Loucy (cell line): ENCODE results near the gene SESN3.

Experiments
- H2AFZ ChIP-seq: fragments of 200-600 bp; sonication (generic); 2 replicates; pipeline ENCODE4 v1.6.0; 2016; ENCODE audit warnings: antibody characterized with exemption, mild to moderate bottlenecking, low read length, moderate library complexity
- H3F3A ChIP-seq: fragments of 200-600 bp; 2 replicates; pipeline ENCODE4 v1.6.0; 2016; ENCODE audit warnings: antibody characterized with exemption, low read depth, mild to moderate bottlenecking
- H3K27me3 ChIP-seq: fragments of 200-600 bp; sonication (generic); 2 replicates; pipeline ENCODE4 v1.6.1; 2014; ENCODE audit warnings: low read length, mild to moderate bottlenecking; ENCODE audit not compliant: insufficient read depth, poor library complexity, severe bottlenecking
- H3K36me3 ChIP-seq: fragments of 200-600 bp; sonication (generic); 2 replicates; pipeline ENCODE4 v1.6.1; 2016; ENCODE audit warnings: low read length; ENCODE audit not compliant: insufficient read depth
- H3K4me1 ChIP-seq: fragments of 200-600 bp; sonication (generic); 2 replicates; pipeline ENCODE4 v1.5.1; 2014; ENCODE audit warnings: low read length, mild to moderate bottlenecking; ENCODE audit not compliant: insufficient read depth, poor library complexity, severe bottlenecking
- H3K4me2 ChIP-seq: fragments of 200-600 bp; sonication (generic); 2 replicates; pipeline ENCODE4 v1.6.0; 2014; ENCODE audit warnings: antibody characterized with exemption, low read length, low read depth, mild to moderate bottlenecking; ENCODE audit not compliant: poor library complexity, severe bottlenecking
- H3K4me3 ChIP-seq: fragments of 200-600 bp; sonication (generic); 2 replicates; pipeline ENCODE4 v1.5.1; 2014; ENCODE audit warnings: low read length, mild to moderate bottlenecking, mixed read lengths; ENCODE audit not compliant: poor library complexity, severe bottlenecking
- H3K79me2 ChIP-seq: fragments of 200-600 bp; sonication (generic); 2 replicates; pipeline ENCODE4 v1.6.1; 2014; ENCODE audit warnings: low read length; ENCODE audit not compliant: insufficient read depth
- H3K9ac ChIP-seq: fragments of 200-600 bp; sonication (generic); 2 replicates; pipeline ENCODE4 v1.6.0; 2014; ENCODE audit warnings: mild to moderate bottlenecking, low read depth, low read length, moderate library complexity; ENCODE audit not compliant: poor library complexity, severe bottlenecking
- H3K9me2 ChIP-seq: fragments of 200-600 bp; sonication (generic); replicated peaks from 2 replicates; pipeline ENCODE4 v1.6.1; 2016; ENCODE audit warnings: low read depth, low read length, mixed read lengths
- H3K9me3 ChIP-seq: fragments of 200-600 bp; sonication (generic); 2 replicates; pipeline ENCODE4 v1.6.1; 2014; ENCODE audit warnings: mild to moderate bottlenecking, antibody characterized with exemption, low read length, low read depth; ENCODE audit not compliant: insufficient read depth
- H4K20me1 ChIP-seq: fragments of 200-600 bp; sonication (generic); 2 replicates; pipeline ENCODE4 v1.6.0; 2014; ENCODE audit warnings: antibody characterized with exemption, low read length, mild to moderate bottlenecking; ENCODE audit not compliant: insufficient read depth, poor library complexity, severe bottlenecking
- EZH2phosphoT487 ChIP-seq: fragments of 200-600 bp; IDR thresholded peaks from 2 replicates; pipeline ENCODE4 v1.6.1; 2018; ENCODE audit warnings: antibody characterized with exemption, mild to moderate bottlenecking, moderate library complexity, borderline replicate concordance
- TF ChIP-seq, protein P1 (sequence below): fragments of 200-600 bp; sonication (generic); conservative IDR thresholded peaks from 2 replicates; pipeline ENCODE4 v1.5.1; 2014; ENCODE audit warnings: mild to moderate bottlenecking, antibody characterized with exemption, low read length

Gene SESN3

DNA sequence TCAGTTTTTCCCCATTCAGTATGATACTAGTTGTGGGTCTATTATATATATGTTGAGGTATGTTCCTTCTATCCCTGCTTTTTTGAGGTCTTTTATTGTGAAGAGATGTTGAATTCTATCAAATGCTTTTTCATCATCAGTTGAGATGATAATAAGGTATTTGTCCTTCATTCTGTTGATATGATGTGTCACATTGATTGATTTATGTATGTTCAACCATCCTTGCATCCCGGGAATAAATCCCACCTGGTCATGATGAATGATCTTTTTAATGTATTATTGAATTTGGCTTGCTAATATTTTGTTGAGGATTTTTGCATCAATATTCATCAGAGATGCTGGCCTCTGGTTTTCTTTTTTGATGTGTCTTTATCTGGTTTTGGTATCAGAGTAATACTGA lies 115.4 kb downstream of the SESN3 start:
- peaks cover 45% of the 10 kb centered on the region; the same call in 1 of the 2 replicates for H3K79me2 ChIP-seq
- H3K9me3 ChIP-seq, result no peaks in the 10 kb centered on the region
- no peaks in the 10 kb centered on the region for H3K36me3 ChIP-seq
- H3F3A ChIP-seq, result no peaks in the 10 kb centered on the region
- no peaks in the 10 kb centered on the region for H3K9me2 ChIP-seq
- no peak overlapping the region for H3K9ac ChIP-seq
- no peak overlapping the region for H3K4me3 ChIP-seq
- no peak overlapping the region for H3K4me2 ChIP-seq
- no peak for TF ChIP-seq EZH2phosphoT487
- TF ChIP-seq, protein P1, sequence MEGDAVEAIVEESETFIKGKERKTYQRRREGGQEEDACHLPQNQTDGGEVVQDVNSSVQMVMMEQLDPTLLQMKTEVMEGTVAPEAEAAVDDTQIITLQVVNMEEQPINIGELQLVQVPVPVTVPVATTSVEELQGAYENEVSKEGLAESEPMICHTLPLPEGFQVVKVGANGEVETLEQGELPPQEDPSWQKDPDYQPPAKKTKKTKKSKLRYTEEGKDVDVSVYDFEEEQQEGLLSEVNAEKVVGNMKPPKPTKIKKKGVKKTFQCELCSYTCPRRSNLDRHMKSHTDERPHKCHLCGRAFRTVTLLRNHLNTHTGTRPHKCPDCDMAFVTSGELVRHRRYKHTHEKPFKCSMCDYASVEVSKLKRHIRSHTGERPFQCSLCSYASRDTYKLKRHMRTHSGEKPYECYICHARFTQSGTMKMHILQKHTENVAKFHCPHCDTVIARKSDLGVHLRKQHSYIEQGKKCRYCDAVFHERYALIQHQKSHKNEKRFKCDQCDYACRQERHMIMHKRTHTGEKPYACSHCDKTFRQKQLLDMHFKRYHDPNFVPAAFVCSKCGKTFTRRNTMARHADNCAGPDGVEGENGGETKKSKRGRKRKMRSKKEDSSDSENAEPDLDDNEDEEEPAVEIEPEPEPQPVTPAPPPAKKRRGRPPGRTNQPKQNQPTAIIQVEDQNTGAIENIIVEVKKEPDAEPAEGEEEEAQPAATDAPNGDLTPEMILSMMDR, result no peak
- H2AFZ ChIP-seq, result no peak overlapping the region
- H3K27me3 ChIP-seq, result no peaks in the 10 kb centered on the region
- no peaks in the 10 kb centered on the region for H4K20me1 ChIP-seq
- peaks cover 1% of the 10 kb centered on the region for H3K4me1 ChIP-seq
